MM.1S (cell line): ENCODE results near the gene AFG1L.

Experiments used
- DNase-seq: peaks from one replicate; pipeline ENCODE4 v3.0.0-alpha.2; 2015
- H2AFZ ChIP-seq: fragments of 300-600 bp; sonication (generic); 2 replicates; pipeline ENCODE4 v1.6.0; 2016; ENCODE audit warnings: antibody characterized with exemption, low read length
- H3F3A ChIP-seq: fragments of 300-600 bp; sonication (generic); 2 replicates; pipeline ENCODE4 v1.6.1; 2016; ENCODE audit warnings: mild to moderate bottlenecking, antibody characterized with exemption, low read length, moderate library complexity, mixed read lengths; ENCODE audit not compliant: insufficient read depth
- H3K27ac ChIP-seq: fragments of 300-600 bp; sonication (generic); 2 replicates; pipeline ENCODE4 v1.5.1; 2016; ENCODE audit warnings: mild to moderate bottlenecking, low read length
- H3K27me3 ChIP-seq: fragments of 300-600 bp; sonication (generic); replicated peaks from 2 replicates; pipeline ENCODE4 v1.6.0; 2016; ENCODE audit warnings: low read length; ENCODE audit not compliant: insufficient read depth
- H3K36me3 ChIP-seq: fragments of 300-600 bp; sonication (generic); replicated peaks from 2 replicates; pipeline ENCODE4 v1.6.1; 2016; ENCODE audit warnings: mild to moderate bottlenecking, low read length, mixed read lengths; ENCODE audit not compliant: insufficient read depth
- H3K4me1 ChIP-seq: fragments of 300-600 bp; sonication (generic); 2 replicates; pipeline ENCODE4 v1.6.1; 2016; ENCODE audit warnings: low read length, mixed read lengths
- H3K4me2 ChIP-seq: fragments of 300-600 bp; sonication (generic); 2 replicates; pipeline ENCODE4 v1.6.0; 2016; ENCODE audit warnings: low read depth, low read length
- H3K4me3 ChIP-seq: fragments of 300-600 bp; sonication (generic); 2 replicates; pipeline ENCODE4 v1.5.1; 2016; ENCODE audit warnings: low read length, mixed read lengths
- H3K79me2 ChIP-seq: fragments of 300-600 bp; sonication (generic); 2 replicates; pipeline ENCODE4 v1.6.1; 2016; ENCODE audit warnings: mixed run types, low read length, mixed read lengths
- H3K9ac ChIP-seq: fragments of 300-600 bp; sonication (generic); 2 replicates; pipeline ENCODE4 v1.6.1; 2016; ENCODE audit warnings: low read length, mixed read lengths
- H3K9me2 ChIP-seq: fragments of 300-600 bp; sonication (generic); replicated peaks from 2 replicates; pipeline ENCODE4 v1.6.1; 2016; ENCODE audit warnings: mild to moderate bottlenecking, low read length, mixed read lengths; ENCODE audit not compliant: insufficient read depth
- H3K9me3 ChIP-seq: fragments of 300-600 bp; sonication (generic); replicated peaks from 2 replicates; pipeline ENCODE4 v1.6.1; 2016; ENCODE audit warnings: mild to moderate bottlenecking, low read length, mixed read lengths; ENCODE audit not compliant: insufficient read depth
- H4K20me1 ChIP-seq: fragments of 300-600 bp; sonication (generic); 2 replicates; pipeline ENCODE4 v1.6.1; 2016; ENCODE audit warnings: mild to moderate bottlenecking, low read length, moderate library complexity, mixed read lengths; ENCODE audit not compliant: insufficient read depth
- CTCF ChIP-seq: fragments of 300-600 bp; sonication (generic); IDR thresholded peaks from 2 replicates; pipeline ENCODE4 v1.5.1; 2016; ENCODE audit warnings: antibody characterized with exemption, low read length, mixed read lengths
- EZH2 ChIP-seq: fragments of 300-600 bp; sonication (generic); optimal IDR thresholded peaks from 2 replicates; pipeline ENCODE3; 2017; ENCODE audit warnings: low read depth, mild to moderate bottlenecking, antibody characterized with exemption, low read length, mixed read lengths
- EZH2phosphoT487 ChIP-seq: fragments of 300-600 bp; sonication (generic); IDR thresholded peaks from 2 replicates; pipeline ENCODE4 v1.6.1; 2018; ENCODE audit warnings: antibody characterized with exemption, low read length

Gene AFG1L

GRCh38 chr6:108455688-108456087, 160.8 kb downstream of the AFG1L start:
- no peaks in the 10 kb centered on the region for H3K9me3 ChIP-seq
- no peaks in the 10 kb centered on the region for H3K36me3 ChIP-seq
- peaks cover 21% of the 10 kb centered on the region for H3K4me1 ChIP-seq
- H3K27ac ChIP-seq: no peak overlapping the region
- no peaks in the 10 kb centered on the region for H3K27me3 ChIP-seq
- no peak overlapping the region for H3K9ac ChIP-seq
- no peak for DNase-seq
- no peak for TF ChIP-seq EZH2
- no peak for TF ChIP-seq EZH2phosphoT487
- no peak for TF ChIP-seq CTCF
- no peaks in the 10 kb centered on the region for H4K20me1 ChIP-seq
- H3F3A ChIP-seq: peaks cover 17% of the 10 kb centered on the region
- H3K4me3 ChIP-seq: no peak overlapping the region
- H3K4me2 ChIP-seq: no peak overlapping the region
- H3K9me2 ChIP-seq: no peaks in the 10 kb centered on the region
- H3K79me2 ChIP-seq: no peaks in the 10 kb centered on the region
- no peak overlapping the region for H2AFZ ChIP-seq

GRCh38 chr6:108463784-108464183, 168.9 kb downstream of the AFG1L start:
- H3K27ac ChIP-seq: no peak overlapping the region
- H3K9ac ChIP-seq: no peak overlapping the region
- no peaks in the 10 kb centered on the region for H3F3A ChIP-seq
- no peaks in the 10 kb centered on the region for H3K4me1 ChIP-seq
- H3K27me3 ChIP-seq: no peaks in the 10 kb centered on the region
- TF ChIP-seq CTCF (no peak), EZH2 (no peak), EZH2phosphoT487 (no peak)
- no peak overlapping the region for H3K4me3 ChIP-seq
- H4K20me1 ChIP-seq: no peaks in the 10 kb centered on the region
- H3K36me3 ChIP-seq: no peaks in the 10 kb centered on the region
- no peak for DNase-seq
- no peaks in the 10 kb centered on the region for H3K9me3 ChIP-seq
- no peak overlapping the region for H3K4me2 ChIP-seq
- no peaks in the 10 kb centered on the region for H3K9me2 ChIP-seq
- H2AFZ ChIP-seq: no peak overlapping the region
- no peaks in the 10 kb centered on the region for H3K79me2 ChIP-seq

GRCh38 chr6:108464418-108465097, 169.7 kb downstream of the AFG1L start:
- DNase-seq: no peak
- TF ChIP-seq EZH2: no peak
- no peak for TF ChIP-seq EZH2phosphoT487
- TF ChIP-seq CTCF: no peak
- no peaks in the 10 kb centered on the region for H3K27me3 ChIP-seq
- H3K36me3 ChIP-seq: no peaks in the 10 kb centered on the region
- no peaks in the 10 kb centered on the region for H3K9me2 ChIP-seq
- no peaks in the 10 kb centered on the region for H3F3A ChIP-seq
- no peak overlapping the region for H3K9ac ChIP-seq
- no peaks in the 10 kb centered on the region for H4K20me1 ChIP-seq
- no peak overlapping the region for H3K4me3 ChIP-seq
- no peak overlapping the region for H2AFZ ChIP-seq
- H3K4me2 ChIP-seq: 0 out of 2 replicates have a peak overlapping the region, but pooled peaks have one; percentile 3
- no peaks in the 10 kb centered on the region for H3K4me1 ChIP-seq
- H3K79me2 ChIP-seq: no peaks in the 10 kb centered on the region
- no peak overlapping the region for H3K27ac ChIP-seq
- H3K9me3 ChIP-seq: no peaks in the 10 kb centered on the region
